HG03025 (cell line): ENCODE measurements around the gene CALHM3.

Experiments
- ATAC-seq: cut with Tn5 transposase; IDR thresholded peaks from one replicate; pipeline ENCODE4 v1.9.1; 2021; ENCODE audit warnings: mild to moderate bottlenecking, moderate library complexity; ENCODE audit not compliant: unreplicated experiment, low FRiP score

Gene CALHM3

DNA sequence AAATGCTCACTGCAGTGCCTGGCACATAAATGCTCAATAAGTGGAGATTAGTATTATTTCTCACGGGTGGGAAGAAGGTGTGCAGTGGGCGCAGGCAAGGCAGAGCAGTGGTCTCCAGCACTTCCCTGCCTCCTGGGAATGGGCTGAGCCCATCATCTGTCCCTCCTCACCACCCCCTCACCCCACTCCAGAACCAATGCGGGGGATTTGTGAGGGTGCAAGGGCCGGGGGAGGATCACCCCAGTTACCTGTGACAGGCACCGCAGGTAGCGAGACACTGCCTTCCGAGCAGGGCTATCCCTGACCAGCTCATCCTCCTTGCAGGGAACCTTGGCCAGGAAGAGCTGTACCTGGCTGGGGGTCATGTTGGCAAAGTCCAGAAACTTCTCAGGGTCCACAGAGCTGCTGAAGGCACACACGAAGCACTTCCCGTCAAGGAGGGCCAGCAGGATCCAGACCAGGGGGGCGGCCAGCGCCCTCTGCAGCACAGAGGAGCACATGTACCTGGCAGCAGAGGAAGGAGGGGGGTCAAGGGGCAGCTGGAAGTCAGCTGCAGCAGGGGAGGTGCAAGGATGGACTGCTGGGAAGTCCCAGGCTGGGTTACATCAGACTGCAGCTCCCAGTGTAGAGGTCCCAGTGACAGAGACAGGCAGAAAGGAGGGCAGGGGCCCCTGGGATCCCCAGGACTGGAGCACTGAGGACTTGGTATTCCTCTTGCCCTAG is 2.8 kb downstream of the CALHM3 start:
- no peak for ATAC-seq

DNA sequence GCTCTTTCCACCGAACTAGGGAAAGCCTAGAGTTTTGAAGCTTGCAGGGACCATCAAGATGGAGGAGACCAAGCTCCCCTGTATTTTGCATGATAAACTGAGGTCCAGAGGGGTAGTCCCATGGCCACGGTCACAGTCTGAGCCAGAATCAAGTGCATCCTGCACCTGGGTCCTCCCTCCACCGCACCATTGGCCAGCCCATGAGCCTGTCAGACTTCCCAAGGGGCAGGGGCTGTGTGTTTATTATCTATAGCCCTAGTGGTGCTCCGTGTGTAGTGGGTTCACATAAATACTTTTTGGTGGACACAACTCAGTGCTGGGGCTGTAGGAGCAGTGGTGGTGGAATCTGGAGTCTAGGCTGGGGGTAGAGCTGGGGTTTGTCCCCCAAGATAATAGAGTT is 3.6 kb downstream of the CALHM3 start:
- ATAC-seq, result no peak

DNA sequence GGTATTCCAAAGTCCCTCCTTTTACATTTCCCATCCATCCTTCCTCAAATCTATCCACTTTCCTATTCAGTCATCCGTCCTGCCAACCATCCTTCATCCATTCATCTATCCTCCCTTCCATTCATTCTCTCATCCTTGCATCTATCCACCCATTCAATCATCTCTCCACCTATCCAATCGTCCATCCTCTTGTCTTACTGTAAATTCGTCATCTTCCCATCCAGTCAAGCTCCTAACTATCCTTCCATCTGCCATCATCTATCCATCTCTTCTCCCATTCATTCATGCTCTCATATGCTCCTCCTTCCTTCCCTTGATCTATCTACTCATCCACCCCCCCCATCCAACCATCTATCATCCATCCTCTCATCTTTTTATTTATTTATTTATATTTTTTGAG is 5.0 kb downstream of the CALHM3 start:
- no peak for ATAC-seq

DNA sequence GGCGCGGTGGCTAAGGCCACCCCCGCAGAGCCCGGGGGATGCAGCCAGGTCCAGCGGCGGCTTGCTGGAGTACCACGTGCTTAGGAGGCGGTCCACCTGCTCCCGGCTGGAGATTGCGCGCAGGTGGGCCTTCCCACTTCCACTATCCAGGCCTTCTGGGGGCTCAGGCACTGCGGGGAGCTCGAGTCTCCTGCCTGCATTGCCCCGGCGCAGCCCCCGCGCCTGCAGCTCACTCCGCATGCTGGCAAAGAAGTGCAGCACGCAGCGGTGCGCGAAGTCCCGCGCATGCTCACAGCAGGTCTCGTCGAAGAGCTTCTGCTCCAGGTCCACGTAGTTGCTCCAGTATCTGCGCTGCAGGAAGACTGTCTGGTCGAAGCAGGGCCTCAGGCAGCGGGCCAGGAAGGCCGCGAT is 5.8 kb downstream of the CALHM3 start:
- ATAC-seq, result no peak

DNA sequence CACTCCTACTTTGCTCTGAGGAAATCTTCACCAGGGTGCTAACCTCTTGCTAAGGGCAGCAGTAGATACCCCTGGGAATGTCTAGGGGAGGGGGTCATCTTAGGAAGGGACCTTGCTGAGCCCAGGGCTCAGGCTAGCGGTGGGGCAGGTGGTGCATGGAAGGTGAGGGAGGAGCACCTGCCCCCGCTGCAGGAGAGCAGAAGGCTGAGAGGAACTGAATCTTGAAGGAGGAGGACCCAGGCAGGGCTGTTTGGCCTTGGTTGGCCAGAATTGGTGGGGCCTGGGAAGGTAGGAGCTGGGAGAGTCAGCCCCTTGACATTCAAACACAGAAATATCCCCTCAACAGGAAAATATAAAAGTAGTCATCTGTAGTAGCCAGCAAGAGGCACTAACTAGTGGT is 7.0 kb downstream of the CALHM3 start:
- ATAC-seq, result no peak

DNA sequence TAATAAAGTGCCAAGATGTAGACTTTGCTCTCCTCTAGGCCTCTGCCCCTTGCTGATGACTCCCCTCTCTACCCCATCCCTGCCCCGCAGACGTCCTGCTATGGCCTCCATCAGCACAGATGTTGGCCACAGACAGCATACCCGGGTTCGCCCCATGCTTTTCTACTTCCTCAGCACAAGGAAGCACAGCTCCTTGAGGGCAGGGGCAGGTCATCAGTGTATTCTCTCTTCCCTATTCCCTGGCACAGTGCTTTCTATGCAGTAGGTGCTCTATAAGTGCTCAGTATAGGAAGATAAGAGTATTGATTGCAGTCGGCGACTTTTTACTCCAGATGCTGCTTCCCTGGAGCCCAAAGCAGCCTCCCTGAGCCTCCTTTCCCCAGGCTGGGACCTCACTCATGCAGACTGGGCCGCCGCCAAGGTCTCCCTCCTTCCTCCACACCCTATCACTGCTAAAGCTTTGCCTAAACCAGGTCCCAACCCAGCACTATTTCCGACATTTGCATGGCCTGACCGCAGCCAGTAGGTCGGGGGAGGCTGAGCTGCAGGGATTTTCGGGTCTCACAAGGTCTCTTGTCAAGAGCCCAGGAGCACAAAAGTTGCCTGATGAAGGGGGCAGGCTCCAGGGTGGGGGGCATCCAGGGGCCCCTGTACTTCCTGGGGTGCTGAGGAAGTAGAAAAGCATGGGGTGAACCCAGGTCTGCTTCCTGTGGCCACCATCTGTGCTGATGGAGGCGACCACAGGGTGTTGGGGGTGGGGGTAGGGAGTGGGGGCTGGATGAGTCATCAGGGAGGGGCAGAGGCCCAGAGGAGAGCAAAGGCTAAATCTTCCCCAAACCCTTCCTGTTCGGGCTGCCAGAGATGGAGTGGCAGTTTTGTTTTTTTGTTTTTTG is 8.0 kb downstream of the CALHM3 start:
- ATAC-seq, result peak; percentile 77

DNA sequence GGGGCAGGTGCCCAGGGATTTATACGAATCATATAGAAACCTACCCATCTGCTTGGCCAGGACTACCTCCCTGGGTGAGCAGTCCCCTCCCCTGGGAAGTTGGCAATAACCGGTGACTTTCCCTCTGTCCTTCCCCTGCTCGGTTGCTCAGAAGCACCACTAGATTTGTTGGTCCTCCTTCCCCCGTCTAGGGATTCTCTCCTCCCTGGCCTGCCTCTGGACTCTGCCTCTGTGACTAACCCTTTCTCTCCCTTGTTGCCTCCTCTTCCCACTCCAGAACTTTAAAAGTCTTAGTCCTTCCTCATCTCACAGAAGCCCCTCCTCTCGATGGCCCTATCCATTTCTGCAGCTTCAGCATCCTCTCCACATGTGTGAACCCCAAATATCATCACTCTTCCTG is 9.8 kb downstream of the CALHM3 start:
- ATAC-seq, result no peak

DNA sequence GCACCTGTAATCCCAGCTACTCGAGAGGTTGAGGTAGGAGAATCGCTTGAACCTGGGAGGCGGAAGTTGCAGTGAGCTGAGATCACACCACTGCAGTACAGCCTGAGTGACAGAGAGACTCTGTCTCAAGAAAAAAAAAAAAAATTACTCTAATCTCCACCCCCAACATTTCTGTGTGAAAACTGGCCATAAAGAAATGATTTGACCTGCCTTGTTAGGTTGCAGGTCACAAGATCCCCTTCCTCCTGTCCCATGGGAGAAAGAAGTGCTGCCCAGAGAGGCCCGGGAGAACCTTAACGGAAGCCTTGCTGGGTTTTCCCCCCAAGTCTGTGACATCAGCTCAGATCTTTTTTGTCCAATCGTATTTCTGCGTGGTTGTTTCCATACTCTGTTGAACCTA is 11.6 kb downstream of the CALHM3 start:
- no peak for ATAC-seq

- ATAC-seq, result no peak
These were observed 12.3 kb downstream of the CALHM3 start for GRCh38 chr10:103466734-103467133.

- no peak for ATAC-seq
These were observed 13.4 kb downstream of the CALHM3 start for GRCh38 chr10:103465411-103466179.

DNA sequence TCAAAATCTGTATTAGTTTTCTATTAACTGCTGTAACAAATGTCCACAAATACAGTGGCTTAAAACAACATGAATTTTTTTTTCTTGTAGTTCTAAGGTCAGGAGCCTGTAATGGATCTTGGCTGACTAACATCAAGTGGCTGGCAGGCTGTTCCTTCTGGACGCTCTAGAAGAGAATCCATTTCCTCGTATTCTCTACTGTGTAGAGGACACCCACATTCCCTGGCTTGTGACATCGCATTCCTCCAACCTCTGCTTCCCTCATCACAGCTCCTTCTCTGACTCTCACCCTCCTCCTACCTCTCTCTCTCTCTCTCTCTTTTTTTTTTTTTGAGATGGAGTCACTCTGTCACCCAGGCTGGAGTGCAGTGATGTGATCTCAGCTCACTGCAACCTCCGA is 15.5 kb downstream of the CALHM3 start:
- ATAC-seq, result no peak

GRCh38 chr10:103459615-103460014 is 19.4 kb downstream of the CALHM3 start:
- no peak for ATAC-seq

GRCh38 chr10:103458720-103459119 is 20.3 kb downstream of the CALHM3 start, which contains the start of gene CALHM1:
Gene CALHM1 (minus strand): TSS chr10:103458900. CDS start chr10:103458751, 149 bp downstream.
- ATAC-seq, result peak; percentile 60

GRCh38 chr10:103457896-103458583 is 21.0 kb downstream of the CALHM3 start:
- ATAC-seq, result no peak

DNA sequence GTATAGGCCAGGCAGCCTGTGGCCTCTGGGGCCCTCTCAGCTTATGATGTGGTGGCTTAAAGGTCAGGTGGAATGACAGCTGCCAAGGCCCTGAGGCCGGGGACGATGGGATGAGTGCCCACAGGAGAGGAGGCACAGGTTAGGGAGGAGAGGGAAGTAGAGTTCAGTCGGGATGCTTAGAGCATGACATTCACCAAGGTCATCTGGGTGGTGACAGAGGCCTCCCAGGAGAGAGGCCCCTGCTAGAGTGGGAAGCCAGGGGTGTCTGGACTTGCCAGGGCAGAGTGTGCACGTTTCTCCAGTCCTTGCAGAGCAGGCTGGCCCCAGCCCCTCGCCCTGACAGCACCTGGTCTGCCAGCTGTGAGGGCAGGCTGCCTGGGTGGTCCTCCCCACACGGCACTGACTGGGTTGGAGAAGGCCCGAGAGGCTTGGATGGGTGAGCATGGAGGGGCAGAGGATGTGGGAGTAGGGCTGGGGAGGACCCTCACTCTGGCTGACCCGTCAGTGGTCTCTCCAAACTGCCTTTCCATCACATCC is 21.8 kb downstream of the CALHM3 start:
- ATAC-seq, result no peak

- no peak for ATAC-seq
These were observed 22.9 kb downstream of the CALHM3 start for GRCh38 chr10:103456074-103456660.

DNA sequence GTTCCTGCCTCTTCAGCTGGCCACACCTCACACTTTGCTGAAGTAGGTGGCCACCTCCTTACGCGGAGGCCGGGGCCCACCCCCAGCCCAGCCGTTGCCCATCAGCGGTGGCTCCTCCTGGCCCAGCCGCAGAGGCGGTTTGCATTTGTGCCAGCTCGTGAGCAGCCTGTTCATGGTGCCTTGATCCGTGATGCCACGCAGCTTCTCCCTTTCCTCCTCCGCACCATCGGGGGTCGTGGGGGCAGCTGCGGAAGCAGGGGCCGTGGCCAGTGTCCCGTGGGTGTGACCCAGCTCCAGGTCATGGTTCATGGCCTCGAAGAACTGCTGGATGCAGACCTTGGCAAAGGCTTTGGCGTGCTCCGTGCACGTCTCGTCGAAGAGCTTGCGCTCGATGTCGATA is 23.8 kb downstream of the CALHM3 start:
- ATAC-seq, result no peak

DNA sequence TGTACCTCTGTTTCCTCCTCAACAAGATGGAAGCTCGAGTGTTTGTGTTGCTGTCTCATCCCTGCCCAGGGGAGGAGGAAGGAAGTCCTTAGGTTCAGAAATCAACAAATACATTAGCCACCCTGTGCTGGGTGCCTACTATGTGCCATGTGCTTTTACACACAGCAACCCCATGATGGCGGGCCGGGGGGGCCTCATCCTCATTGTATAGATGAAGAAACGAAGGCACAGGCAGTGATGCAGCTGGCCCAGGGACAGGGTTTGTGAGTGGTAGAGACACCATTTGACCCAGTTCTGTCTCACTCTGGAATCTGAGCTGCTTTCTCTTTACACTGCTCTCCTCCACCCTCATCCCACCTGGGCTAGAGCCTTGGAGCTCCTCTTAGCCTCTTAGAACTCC is 25.0 kb downstream of the CALHM3 start:
- no peak for ATAC-seq

DNA sequence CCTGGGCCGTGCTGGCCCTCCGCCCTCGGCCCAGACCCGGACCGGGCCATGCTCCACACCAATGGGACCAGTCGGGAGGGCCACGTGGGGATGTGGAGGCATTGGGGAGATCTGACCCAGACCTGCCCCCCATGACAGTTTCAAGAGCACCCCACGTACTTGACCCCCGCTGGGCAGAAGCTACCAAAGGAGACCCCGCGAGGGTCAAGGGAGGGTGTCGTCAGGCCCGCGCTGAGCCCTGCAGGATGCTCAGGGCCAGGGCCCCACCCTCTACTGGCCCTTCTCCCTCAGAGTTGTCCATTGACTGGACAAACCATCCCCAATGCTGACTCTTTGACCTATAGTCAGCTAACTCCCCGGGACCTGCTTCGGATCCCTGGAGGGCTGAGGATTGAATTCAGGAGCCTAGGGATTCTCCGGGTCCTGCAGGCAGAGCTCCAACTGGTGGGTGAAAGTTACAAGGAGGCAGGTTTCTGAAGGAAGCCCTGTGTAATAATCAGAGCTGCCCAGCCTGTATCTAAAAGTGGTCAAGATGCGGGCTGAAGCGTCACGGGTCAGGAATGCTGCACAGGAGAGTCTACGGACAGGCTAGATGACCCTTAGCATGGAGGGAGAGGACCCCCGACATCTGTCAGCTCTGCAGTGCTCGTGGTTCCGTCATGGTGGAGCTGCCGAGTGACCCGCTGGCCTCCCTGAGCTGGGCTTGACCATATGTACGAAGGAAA is 26.4 kb downstream of the CALHM3 start:
- no peak for ATAC-seq
